IPS-15b (cell line): Measurements from ENCODE around the gene PSME4.
"Not testable (repeated sequence)": the region's sequence is repeated elsewhere in the genome, so short reads cannot be mapped to it uniquely, and the experiment has no call there.

Source experiments
- H3K27me3 ChIP-seq: one replicate; pipeline ENCODE4 v1.6.1; 2013; ENCODE audit warnings: low read length; ENCODE audit not compliant: control insufficient read depth, insufficient read depth
- H3K36me3 ChIP-seq: one replicate; pipeline ENCODE4 v1.6.1; 2013; ENCODE audit warnings: low read length; ENCODE audit not compliant: control insufficient read depth, insufficient read depth
- H3K4me1 ChIP-seq: one replicate; pipeline ENCODE4 v1.6.1; 2013; ENCODE audit warnings: mild to moderate bottlenecking, low read length; ENCODE audit not compliant: control insufficient read depth, insufficient read depth
- H3K4me3 ChIP-seq: one replicate; pipeline ENCODE4 v1.5.1; 2013; ENCODE audit warnings: low read depth, low read length
- H3K9ac ChIP-seq: one replicate; pipeline ENCODE4 v1.6.1; 2013; ENCODE audit warnings: low read depth, mild to moderate bottlenecking, low read length
- H3K9me3 ChIP-seq: one replicate; pipeline ENCODE4 v1.6.1; 2013; ENCODE audit warnings: mild to moderate bottlenecking, low read length; ENCODE audit not compliant: control insufficient read depth, insufficient read depth

Gene PSME4

GRCh38 chr2:53851052-53851757 lies 119.6 kb downstream of the PSME4 start:
- H3K27me3 ChIP-seq, H3K9me3 ChIP-seq, H3K36me3 ChIP-seq, H3K9ac ChIP-seq, H3K4me3 ChIP-seq, H3K4me1 ChIP-seq: not testable (repeated sequence)

DNA sequence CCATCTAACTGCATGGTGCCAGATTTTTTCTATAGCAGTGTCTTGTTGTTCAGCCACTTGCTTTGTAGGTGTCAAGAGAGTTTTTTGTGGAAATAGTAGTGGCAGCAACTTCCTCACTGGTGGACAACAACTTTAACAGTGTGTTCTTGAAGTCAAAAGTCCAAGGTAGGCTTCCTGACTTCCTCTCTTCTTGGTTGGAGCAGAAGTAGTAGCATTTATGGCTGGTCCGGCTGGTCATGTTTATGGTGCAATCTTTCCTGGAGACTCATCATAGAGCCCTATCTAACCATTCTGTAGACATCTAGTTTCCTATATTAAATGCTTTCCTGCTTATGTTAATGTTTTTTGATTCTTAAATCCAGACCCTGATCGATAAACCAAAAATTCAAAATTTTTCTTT lies 122.7 kb downstream of the PSME4 start:
- no peaks in the 10 kb centered on the region for H3K9me3 ChIP-seq
- no peaks in the 10 kb centered on the region for H3K27me3 ChIP-seq
- H3K4me3 ChIP-seq = no peak overlapping the region
- H3K4me1 ChIP-seq = no peaks in the 10 kb centered on the region
- H3K9ac ChIP-seq = no peak overlapping the region
- H3K36me3 ChIP-seq = no peaks in the 10 kb centered on the region

DNA sequence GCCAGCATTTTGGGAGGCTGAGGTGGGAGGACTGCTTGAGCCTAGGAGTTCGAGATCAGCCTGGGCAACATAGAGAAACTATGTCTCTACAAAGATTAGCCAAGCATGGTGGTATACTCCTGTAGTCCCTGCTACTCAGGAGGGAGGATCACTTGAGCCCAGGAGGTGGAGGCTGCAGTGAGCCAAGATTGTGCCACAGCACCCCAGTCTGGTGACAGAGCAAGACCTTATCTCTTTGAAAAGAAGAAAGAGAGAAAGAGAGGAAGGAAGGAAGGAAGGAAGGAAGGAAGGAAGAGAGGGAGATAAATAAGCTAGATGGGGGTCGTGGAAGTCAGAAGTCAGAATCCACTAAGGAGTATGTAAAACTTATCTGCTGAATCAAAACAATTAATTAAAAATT lies 127.2 kb downstream of the PSME4 start:
- H3K9me3 ChIP-seq = no peaks in the 10 kb centered on the region
- H3K36me3 ChIP-seq = no peaks in the 10 kb centered on the region
- H3K27me3 ChIP-seq = no peaks in the 10 kb centered on the region
- no peak overlapping the region for H3K4me3 ChIP-seq
- H3K9ac ChIP-seq = no peak overlapping the region
- H3K4me1 ChIP-seq = no peaks in the 10 kb centered on the region

GRCh38 chr2:53842891-53843290 lies 127.9 kb downstream of the PSME4 start:
- Histone ChIP-seq H3K4me3 (no peak overlapping the region), H3K27me3 (no peaks in the 10 kb centered on the region), H3K9ac (no peak overlapping the region), H3K9me3 (no peaks in the 10 kb centered on the region), H3K4me1 (no peaks in the 10 kb centered on the region), H3K36me3 (no peaks in the 10 kb centered on the region)

GRCh38 chr2:53841651-53842050 lies 129.1 kb downstream of the PSME4 start:
- H3K27me3 ChIP-seq, H3K9ac ChIP-seq, H3K4me1 ChIP-seq, H3K9me3 ChIP-seq, H3K36me3 ChIP-seq, H3K4me3 ChIP-seq: not testable (repeated sequence)

DNA sequence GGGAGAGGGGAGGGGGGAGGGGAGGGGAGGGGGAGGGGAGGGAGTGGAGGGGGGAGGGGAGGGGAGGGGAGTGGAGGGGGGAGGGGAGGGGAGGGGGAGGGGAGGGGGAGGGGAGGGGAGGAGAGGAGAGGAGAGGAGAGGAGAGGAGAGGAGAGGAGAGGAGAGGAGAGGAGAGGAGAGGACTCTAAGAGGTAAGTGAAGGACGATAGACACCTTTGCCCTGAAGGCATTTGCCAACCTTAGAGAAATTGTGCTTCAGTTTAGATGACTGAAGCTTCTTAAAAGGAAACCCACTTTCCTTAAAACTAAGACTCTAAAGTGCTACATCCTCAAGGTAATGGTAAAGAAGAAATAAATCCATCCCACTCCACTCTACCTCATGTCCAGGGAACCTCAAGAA lies 130.2 kb downstream of the PSME4 start:
- H3K27me3 ChIP-seq = no peaks in the 10 kb centered on the region
- H3K9ac ChIP-seq = no peak overlapping the region
- no peak overlapping the region for H3K4me3 ChIP-seq
- H3K36me3 ChIP-seq = no peaks in the 10 kb centered on the region
- H3K4me1 ChIP-seq = no peaks in the 10 kb centered on the region
- H3K9me3 ChIP-seq = no peaks in the 10 kb centered on the region

DNA sequence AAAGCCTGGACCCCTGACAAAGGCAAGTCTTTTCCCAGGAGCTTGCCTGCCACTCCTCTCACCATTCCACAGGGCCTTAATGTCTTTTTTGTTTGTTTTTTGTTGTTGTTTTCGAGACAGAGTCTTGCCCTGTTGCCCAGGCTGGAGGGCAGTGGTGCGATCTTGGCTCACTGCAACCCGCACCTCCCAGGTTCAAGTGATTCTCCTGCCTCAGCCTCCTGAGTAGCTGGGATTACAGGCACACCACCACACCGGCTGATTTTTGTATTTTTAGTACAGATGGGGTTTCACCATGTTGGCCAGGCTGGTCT lies 140.9 kb downstream of the PSME4 start:
- not testable (repeated sequence) for H3K9me3 ChIP-seq, H3K36me3 ChIP-seq, H3K9ac ChIP-seq, H3K4me3 ChIP-seq, H3K4me1 ChIP-seq, H3K27me3 ChIP-seq

DNA sequence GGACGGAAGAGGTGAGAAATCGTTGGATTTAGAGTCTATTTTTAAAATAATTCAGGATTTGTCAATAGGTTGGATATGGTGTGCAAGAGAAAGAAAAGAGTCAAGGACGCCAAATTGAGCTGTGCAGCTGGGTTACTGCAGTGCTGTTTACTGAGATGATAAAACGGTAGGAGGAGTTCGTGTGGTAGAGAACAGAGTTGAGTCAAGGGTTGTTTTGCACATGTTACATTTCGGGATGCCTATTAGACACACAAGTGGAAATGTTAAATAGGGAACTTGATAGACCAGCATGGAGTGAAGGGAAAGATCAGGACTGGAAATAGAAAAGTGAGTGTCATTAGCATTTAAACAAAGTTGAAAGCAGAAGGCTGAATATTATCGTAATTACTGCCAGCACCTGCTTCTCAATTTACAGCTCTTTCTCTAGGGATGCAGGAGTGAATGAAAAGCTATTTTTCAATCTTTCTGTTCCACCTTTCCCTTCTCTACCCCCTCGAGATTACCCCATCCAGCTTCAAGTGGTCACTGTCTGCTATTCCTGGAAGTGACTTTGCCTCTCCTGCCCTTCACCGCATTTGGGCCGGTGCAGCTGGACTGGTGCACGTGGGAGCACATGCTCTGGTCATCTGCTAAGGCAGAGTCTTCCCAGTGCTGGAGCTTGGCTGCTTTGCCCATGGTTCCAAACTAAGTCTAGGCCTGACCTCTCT lies 141.4 kb downstream of the PSME4 start:
- Histone ChIP-seq H3K4me1 (peaks cover 7% of the 10 kb centered on the region), H3K9ac (no peak overlapping the region), H3K36me3 (no peaks in the 10 kb centered on the region), H3K27me3 (no peaks in the 10 kb centered on the region), H3K4me3 (no peak overlapping the region), H3K9me3 (no peaks in the 10 kb centered on the region)

DNA sequence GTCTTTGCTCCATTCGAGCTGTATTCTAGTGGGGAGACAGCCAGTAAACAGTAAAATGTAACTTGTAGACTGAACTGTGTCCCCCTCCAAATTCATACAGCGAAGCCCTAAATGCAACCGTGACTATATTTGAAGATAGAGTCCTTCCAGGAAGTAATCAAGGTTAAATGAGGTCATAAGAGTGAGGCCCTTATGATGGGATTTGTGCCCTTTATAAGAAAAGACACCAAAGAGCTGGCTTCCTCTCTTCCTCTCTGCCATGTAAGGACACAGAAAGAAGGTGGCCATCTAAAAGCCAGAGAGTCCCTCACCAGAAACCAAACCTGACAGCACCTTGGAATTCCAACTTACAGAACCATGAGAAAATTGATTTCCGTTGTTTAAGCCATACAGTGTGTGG lies 142.5 kb downstream of the PSME4 start:
- Histone ChIP-seq H3K4me3 (no peak overlapping the region), H3K9me3 (no peaks in the 10 kb centered on the region), H3K36me3 (no peaks in the 10 kb centered on the region), H3K4me1 (peaks cover 7% of the 10 kb centered on the region), H3K9ac (no peak overlapping the region), H3K27me3 (no peaks in the 10 kb centered on the region)

- H3K9ac ChIP-seq = no peak overlapping the region
- no peaks in the 10 kb centered on the region for H3K9me3 ChIP-seq
- no peak overlapping the region for H3K4me3 ChIP-seq
- H3K4me1 ChIP-seq = peaks cover 7% of the 10 kb centered on the region
- H3K36me3 ChIP-seq = no peaks in the 10 kb centered on the region
- no peaks in the 10 kb centered on the region for H3K27me3 ChIP-seq
Measured at GRCh38 chr2:53827398-53828175, 143.2 kb downstream of the PSME4 start.

DNA sequence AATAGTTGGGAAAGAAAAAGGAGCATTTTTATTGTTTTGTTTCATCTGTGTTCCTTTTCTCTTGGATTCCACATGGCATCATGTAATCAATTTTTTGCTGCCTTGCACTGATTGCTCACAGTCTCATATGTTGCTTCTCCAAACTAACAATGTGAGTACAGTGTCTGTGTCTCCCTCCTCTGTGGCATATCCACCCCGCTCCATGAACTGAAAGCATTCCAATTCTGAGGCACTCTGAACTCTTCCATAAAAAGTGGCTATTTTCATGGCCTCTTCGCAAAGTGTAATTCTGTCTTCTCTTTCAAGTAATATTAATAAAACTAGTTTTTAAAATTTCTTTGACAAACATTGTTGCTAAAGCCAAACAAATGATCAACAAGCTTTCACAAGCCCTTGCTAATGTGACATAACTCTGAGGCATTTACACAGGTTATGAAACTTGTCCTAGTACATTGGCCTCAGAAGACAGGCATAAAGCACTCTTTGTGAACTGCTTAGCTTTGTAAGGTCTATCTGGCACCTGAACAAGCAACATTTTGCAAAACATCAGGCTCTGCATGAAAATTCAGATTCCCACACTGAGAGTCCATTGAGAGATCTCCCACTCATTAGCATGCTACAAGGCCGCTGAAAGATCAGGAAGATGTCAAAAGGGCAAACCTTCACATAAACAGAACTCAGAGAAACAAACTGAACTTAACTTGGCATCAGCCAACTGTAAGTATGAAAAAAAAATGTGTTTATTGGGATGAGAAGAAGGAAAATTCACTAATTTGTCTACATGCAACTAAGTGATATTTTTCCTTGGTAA lies 144.0 kb downstream of the PSME4 start:
- Histone ChIP-seq H3K4me3 (no peak overlapping the region), H3K4me1 (peaks cover 7% of the 10 kb centered on the region), H3K36me3 (no peaks in the 10 kb centered on the region), H3K27me3 (no peaks in the 10 kb centered on the region), H3K9me3 (no peaks in the 10 kb centered on the region), H3K9ac (no peak overlapping the region)
